ENCODE data around the gene ADGRF4. TPM values are rescaled to one million over a fixed set of nuclear protein-coding genes. Genes with fewer than 3 reads are reported as not detected.

Gene ADGRF4
- total and polyA plus RNA-seq, 2 of the 8 experiments (the other 6 are each of a cell fraction or from before 2014, with no cell fraction given), result 0.02 TPM; not detected in 1

- no peak overlapping the region for H3K27ac ChIP-seq (ENCODE audit: low read depth, low read length)
- no peak overlapping the region for H2BK5ac ChIP-seq (ENCODE audit: low read depth, low read length)
- DNase-seq (ENCODE audit: low read depth in 1 of 2, low spot score in 2 of 2) (no peak), FAIRE-seq (no peak)
- H3K9me3 ChIP-seq (ENCODE audit: insufficient read depth in 2 of 2, low read depth in 1 of 2, low read length in 1 of 2), result no peaks in the 10 kb centered on the region
- no peak overlapping the region for H2BK15ac ChIP-seq (ENCODE audit: low read length)
- no peak overlapping the region for H3K9ac ChIP-seq (replicated peaks in 1 of 4; ENCODE audit: extremely low read depth in 1 of 4, low read depth in 3 of 4, low read length in 3 of 4)
- no peaks in the 10 kb centered on the region for H3K79me2 ChIP-seq (ENCODE audit: control insufficient read depth in 1 of 2, insufficient read depth in 2 of 2, low read length in 2 of 2)
- H2BK12ac ChIP-seq (ENCODE audit: low read depth, low read length), result no peak overlapping the region
- CTCF ChIA-PET (ENCODE audit: partially characterized antibody), result no interaction called here
- no peak overlapping the region for H3K4me2 ChIP-seq (ENCODE audit: insufficient read depth in 1 of 2, low read depth in 2 of 2, low read length in 2 of 2)
- peak overlapping the region; percentile 48 for H3K4ac ChIP-seq (replicated peaks; ENCODE audit: insufficient read length, low read depth, low read length)
- H3K27me3 ChIP-seq (replicated peaks in 1 of 4; ENCODE audit: control insufficient read depth in 3 of 4, extremely low read depth in 1 of 4, insufficient read depth in 3 of 4, low read length in 3 of 4), result no peaks in the 10 kb centered on the region
- no peak overlapping the region for H3K23ac ChIP-seq (ENCODE audit: insufficient read length)
- peaks cover 1 to 6% (median 2%) of the 10 kb centered on the region in 4 experiments; a peak in 5 of 7 replicates for H3K4me1 ChIP-seq (replicated peaks in 1 of 4; ENCODE audit: control insufficient read depth in 3 of 4, insufficient read depth in 4 of 4, low read length in 3 of 4)
- no peaks in the 10 kb centered on the region for H4K20me1 ChIP-seq (replicated peaks in 1 of 2; ENCODE audit: control insufficient read depth in 1 of 2, insufficient read depth in 2 of 2, low read length in 2 of 2)
- H2AFZ ChIP-seq (ENCODE audit: low read length), result no peak overlapping the region
- H3K4me3 ChIP-seq (ENCODE audit: extremely low read depth in 1 of 4, insufficient read depth in 2 of 4, low read depth in 3 of 4, low read length in 4 of 4), result no peak overlapping the region
- H3K36me3 ChIP-seq (ENCODE audit: control insufficient read depth in 2 of 4, insufficient read depth in 4 of 4, low read length in 3 of 4), result no peaks in the 10 kb centered on the region
- H2BK120ac ChIP-seq (replicated peaks; ENCODE audit: low read depth, low read length), result no peak overlapping the region
- no peaks in the 10 kb centered on the region for H3K79me1 ChIP-seq (ENCODE audit: low read depth, low read length)
- no peak overlapping the region for H3K14ac ChIP-seq (ENCODE audit: insufficient read length)
- no peak overlapping the region for H3K18ac ChIP-seq (ENCODE audit: extremely low read depth, low read length)
- no peak overlapping the region for H3K56ac ChIP-seq (replicated peaks; ENCODE audit: insufficient read length, low read depth, low read length)
- WGBS, 2 experiments (ENCODE audit: extremely low coverage in 1 of 2, insufficient coverage in 1 of 2, insufficient read length in 1 of 2, insufficient replicate concordance in 2 of 2, low coverage in 1 of 2, low lambda C conversion rate in 2 of 2, missing lambda C conversion rate in 1 of 2), result 79% methylated on average over 3 of the region's 3 CpGs; no CpG with 5 or more reads in 1 of the 2 experiments
- H4K5ac ChIP-seq (ENCODE audit: insufficient read length, low read depth, low read length), result no peak overlapping the region
- no peak overlapping the region for H2AK5ac ChIP-seq (ENCODE audit: low read depth, low read length)
- H4K8ac ChIP-seq (ENCODE audit: extremely low read depth, insufficient read depth, low read length), result no peak overlapping the region
- H2BK20ac ChIP-seq (ENCODE audit: low read length), result no peak overlapping the region
- POLR2A ChIA-PET (ENCODE audit: partially characterized antibody), result no interaction called here
- no peaks in the 10 kb centered on the region; the same call in 1 of the 2 replicates for H3K23me2 ChIP-seq (ENCODE audit: low read depth, low read length)
- no peak overlapping the region for H4K91ac ChIP-seq (replicated peaks; ENCODE audit: insufficient read length, low read length)
- TF ChIP-seq KDM4A (IDR thresholded peaks at IDR 0.05; ENCODE audit: low read depth, low read length, severe bottlenecking) (no peak), HDAC2 (IDR thresholded peaks at IDR 0.05; ENCODE audit: borderline replicate concordance in 1 of 2, low read depth in 2 of 2, low read length in 2 of 2) (no peak), TCF12 (IDR thresholded peaks at IDR 0.05; ENCODE audit: low read depth, low read length) (no peak), JUND (IDR thresholded peaks at IDR 0.05; ENCODE audit: low read length) (no peak), RAD21 (IDR thresholded peaks at IDR 0.05 in 1 of 2, conservative IDR thresholded peaks at IDR 0.05 in 1 of 2; ENCODE audit: low read depth in 2 of 2, low read length in 2 of 2) (no peak), SUZ12 (IDR thresholded peaks at IDR 0.05; ENCODE audit: low read length) (no peak), CBX8 (IDR thresholded peaks at IDR 0.05; ENCODE audit: borderline replicate concordance, low read depth, low read length) (no peak), ATF3 (IDR thresholded peaks at IDR 0.05; ENCODE audit: insufficient read depth, low read depth, low read length) (no peak), CTCF (IDR thresholded peaks at IDR 0.05; ENCODE audit: control extremely low read depth in 1 of 3, insufficient read depth in 1 of 3, low read depth in 1 of 3, low read length in 3 of 3) (no peak), BRCA1 (IDR thresholded peaks at IDR 0.05; ENCODE audit: low read depth, low read length) (no peak)
Measured at GRCh38 chr6:47665112-47665511, 33.3 kb upstream of the ADGRF4 start.

All from H1 (cell line).